Measurements from ENCODE around the gene C1QTNF1. TPM values are rescaled to one million over a fixed set of nuclear protein-coding genes. Genes with fewer than 3 reads are reported as not detected.

C1QTNF1 gene
- total RNA-seq, 2 experiments from 2014 or later: not detected

DNA sequence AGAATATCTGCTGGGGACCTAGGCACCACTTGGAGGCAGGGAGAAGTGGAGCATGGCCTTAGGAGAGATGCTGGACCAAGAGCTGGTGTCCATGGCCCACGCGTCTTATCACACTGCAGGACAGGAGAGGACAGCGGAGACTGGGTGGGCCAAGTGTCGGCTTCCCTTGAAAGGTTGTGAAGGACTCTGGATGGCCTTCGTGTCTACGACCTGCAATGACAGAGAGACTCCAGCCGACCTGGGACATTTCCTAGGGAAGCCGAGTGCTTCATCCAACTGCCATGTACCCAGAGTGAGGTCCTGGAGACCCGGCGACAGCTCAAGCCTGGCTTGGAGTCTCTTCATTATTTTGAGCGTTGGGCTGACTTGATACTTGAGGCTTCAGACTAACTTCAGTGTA lies 20.5 kb downstream of the C1QTNF1 start:
- Mint-ChIP-seq H3K27me3 (peaks cover 14% of the 10 kb centered on the region), H3K9me3 (no peaks in the 10 kb centered on the region), H3K4me1 (ENCODE audit: low read depth) (no peaks in the 10 kb centered on the region), H3K27ac (no peak overlapping the region), H3K36me3 (ENCODE audit: low read depth) (no peaks in the 10 kb centered on the region), H3K4me3 (no peak overlapping the region)
- DNase-seq (no peak), ATAC-seq (ENCODE audit: poor library complexity) (no peak)
- H3K4me1 ChIP-seq (ENCODE audit: insufficient read depth, low read length): peaks cover 8% of the 10 kb centered on the region
- H3K27ac ChIP-seq (ENCODE audit: low read depth in 1 of 2, low read length in 2 of 2): no peak overlapping the region
- intact Hi-C loops (cut with DNase I, micrococcal nuclease): loop anchor here in 1 of 2 experiments (5.0 kb wide), 1 partner anchor 57 kb away; no protein-coding TSS in a partner anchor
- no peak overlapping the region for H3K4me3 ChIP-seq (ENCODE audit: low read length)
- H3K27me3 ChIP-seq (ENCODE audit: control insufficient read depth in 1 of 2, insufficient read depth in 2 of 2, low read length in 2 of 2): peaks cover 0 to 6% of the 10 kb centered on the region in 2 experiments
- TF ChIP-seq, protein P1, sequence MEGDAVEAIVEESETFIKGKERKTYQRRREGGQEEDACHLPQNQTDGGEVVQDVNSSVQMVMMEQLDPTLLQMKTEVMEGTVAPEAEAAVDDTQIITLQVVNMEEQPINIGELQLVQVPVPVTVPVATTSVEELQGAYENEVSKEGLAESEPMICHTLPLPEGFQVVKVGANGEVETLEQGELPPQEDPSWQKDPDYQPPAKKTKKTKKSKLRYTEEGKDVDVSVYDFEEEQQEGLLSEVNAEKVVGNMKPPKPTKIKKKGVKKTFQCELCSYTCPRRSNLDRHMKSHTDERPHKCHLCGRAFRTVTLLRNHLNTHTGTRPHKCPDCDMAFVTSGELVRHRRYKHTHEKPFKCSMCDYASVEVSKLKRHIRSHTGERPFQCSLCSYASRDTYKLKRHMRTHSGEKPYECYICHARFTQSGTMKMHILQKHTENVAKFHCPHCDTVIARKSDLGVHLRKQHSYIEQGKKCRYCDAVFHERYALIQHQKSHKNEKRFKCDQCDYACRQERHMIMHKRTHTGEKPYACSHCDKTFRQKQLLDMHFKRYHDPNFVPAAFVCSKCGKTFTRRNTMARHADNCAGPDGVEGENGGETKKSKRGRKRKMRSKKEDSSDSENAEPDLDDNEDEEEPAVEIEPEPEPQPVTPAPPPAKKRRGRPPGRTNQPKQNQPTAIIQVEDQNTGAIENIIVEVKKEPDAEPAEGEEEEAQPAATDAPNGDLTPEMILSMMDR (IDR thresholded peaks at IDR 0.05): no peak
- H3K9me3 ChIP-seq (ENCODE audit: control insufficient read depth in 1 of 2, insufficient read depth in 1 of 2, low read length in 2 of 2): no peaks in the 10 kb centered on the region
- CTCF ChIA-PET: interaction anchor here (1.0 kb wide), 1 partner anchor 8 kb away, joined by 3 read pairs; no protein-coding TSS in a partner anchor
- POLR2A ChIA-PET: no interaction called here
- no peaks in the 10 kb centered on the region for H3K36me3 ChIP-seq (ENCODE audit: insufficient read depth, low read length)

DNA sequence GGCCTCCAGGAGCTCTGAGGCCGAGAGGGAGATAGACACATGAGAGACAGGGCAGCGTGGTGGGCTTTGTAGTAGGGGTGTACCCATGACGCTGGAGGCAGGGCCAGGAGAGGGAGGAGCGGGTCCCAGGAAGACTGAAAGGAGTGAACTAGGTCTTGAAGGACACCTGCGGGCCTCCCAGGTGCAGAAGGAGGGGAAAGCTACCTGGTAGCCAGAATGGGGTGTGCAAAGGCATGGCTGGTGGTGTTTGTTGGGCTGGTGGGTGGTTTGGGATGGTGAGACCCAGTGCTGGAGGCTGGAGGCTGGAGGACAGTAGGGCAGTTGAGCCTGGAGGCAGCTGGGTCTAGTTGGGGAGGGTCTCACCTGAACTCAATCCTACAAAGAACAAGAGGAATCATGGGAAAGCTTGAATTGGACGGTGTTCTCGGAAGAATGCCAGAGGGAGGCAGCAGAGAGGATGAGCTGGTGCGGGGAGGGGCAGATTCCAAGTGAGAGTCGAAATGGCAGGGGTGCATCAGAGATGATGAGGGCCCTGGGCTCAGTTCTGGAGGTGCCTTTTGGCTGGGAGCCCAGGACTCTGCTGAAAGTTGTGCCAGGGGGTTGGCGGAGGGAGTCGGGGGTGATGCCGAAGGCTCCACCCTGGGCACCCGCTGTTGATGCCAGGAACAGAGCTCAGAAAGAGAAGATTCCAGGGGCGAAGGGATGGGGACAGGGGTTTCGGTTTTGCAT lies 21.2 kb downstream of the C1QTNF1 start:
- POLR2A ChIA-PET: no interaction called here
- CTCF ChIA-PET: interaction anchor here (0.9 to 1.0 kb wide), 2 partner anchors 9 to 20 kb away, joined by 3 read pairs; no protein-coding TSS in a partner anchor
- intact Hi-C loops (cut with DNase I, micrococcal nuclease): no loop called here

DNA sequence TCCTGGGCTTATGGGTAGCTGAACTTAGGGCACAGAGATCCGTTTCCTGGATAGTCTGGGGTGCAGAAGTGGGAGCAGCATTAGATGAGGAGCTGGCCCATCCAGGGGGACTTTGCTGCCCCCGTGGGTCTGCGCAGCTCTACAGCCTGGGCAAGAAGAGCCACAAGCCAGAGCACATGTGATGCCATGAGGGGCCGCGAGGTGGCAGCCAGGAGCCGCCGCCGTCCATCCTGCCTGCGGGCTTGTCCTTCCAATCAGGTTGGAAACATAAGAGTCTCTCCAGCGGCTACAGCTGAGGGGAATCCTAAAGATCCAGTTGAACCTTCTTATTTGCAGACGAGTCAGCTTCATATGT lies 21.9 kb downstream of the C1QTNF1 start:
- H3K27me3 ChIP-seq (ENCODE audit: control insufficient read depth in 1 of 2, insufficient read depth in 2 of 2, low read length in 2 of 2): peaks cover 0 to 6% of the 10 kb centered on the region in 2 experiments
- Mint-ChIP-seq H3K27ac (no peak overlapping the region), H3K4me1 (ENCODE audit: low read depth) (no peaks in the 10 kb centered on the region), H3K27me3 (peaks cover 14% of the 10 kb centered on the region), H3K9me3 (no peaks in the 10 kb centered on the region), H3K4me3 (no peak overlapping the region), H3K36me3 (ENCODE audit: low read depth) (no peaks in the 10 kb centered on the region)
- no peaks in the 10 kb centered on the region for H3K9me3 ChIP-seq (ENCODE audit: control insufficient read depth in 1 of 2, insufficient read depth in 1 of 2, low read length in 2 of 2)
- ATAC-seq (ENCODE audit: poor library complexity): peak; percentile 90
- DNase-seq: peak; percentile 31 to 80 (median 55)
- H3K4me3 ChIP-seq (ENCODE audit: low read length): no peak overlapping the region
- intact Hi-C loops (cut with DNase I, micrococcal nuclease): loop anchor here (1.0 to 2.0 kb wide), 3 partner anchors 37 to 347 kb away; no protein-coding TSS in a partner anchor
- TF ChIP-seq, protein P1 (IDR thresholded peaks at IDR 0.05): peak; percentile 80
- ChIA-PET CTCF (interaction anchor here (0.9 kb wide), 1 partner anchor 19 kb away, joined by 3 read pairs; no protein-coding TSS in a partner anchor), POLR2A (no interaction called here)
- no peaks in the 10 kb centered on the region for H3K36me3 ChIP-seq (ENCODE audit: insufficient read depth, low read length)
- H3K27ac ChIP-seq (ENCODE audit: low read depth in 1 of 2, low read length in 2 of 2): no peak overlapping the region
- peaks cover 8% of the 10 kb centered on the region for H3K4me1 ChIP-seq (ENCODE audit: insufficient read depth, low read length)

More for the DNA sequence above, 21.2 kb downstream of the C1QTNF1 start:
- DNase-seq (no peak), ATAC-seq (ENCODE audit: poor library complexity) (no peak)
- no peak overlapping the region for H3K4me3 Mint-ChIP-seq
- H3K9me3 ChIP-seq (ENCODE audit: control insufficient read depth in 1 of 2, insufficient read depth in 1 of 2, low read length in 2 of 2): no peaks in the 10 kb centered on the region
- H3K4me1 ChIP-seq (ENCODE audit: insufficient read depth, low read length): peaks cover 8% of the 10 kb centered on the region
- H3K27me3 Mint-ChIP-seq: peaks cover 14% of the 10 kb centered on the region
- H3K4me3 ChIP-seq (ENCODE audit: low read length): no peak overlapping the region
- no peaks in the 10 kb centered on the region for H3K36me3 ChIP-seq (ENCODE audit: insufficient read depth, low read length)
- no peaks in the 10 kb centered on the region for H3K9me3 Mint-ChIP-seq
- TF ChIP-seq, protein P1 (IDR thresholded peaks at IDR 0.05): no peak
- no peaks in the 10 kb centered on the region for H3K4me1 Mint-ChIP-seq (ENCODE audit: low read depth)
- H3K27ac Mint-ChIP-seq: no peak overlapping the region
- peaks cover 0 to 6% of the 10 kb centered on the region in 2 experiments for H3K27me3 ChIP-seq (ENCODE audit: control insufficient read depth in 1 of 2, insufficient read depth in 2 of 2, low read length in 2 of 2)
- H3K36me3 Mint-ChIP-seq (ENCODE audit: low read depth): no peaks in the 10 kb centered on the region
- H3K27ac ChIP-seq (ENCODE audit: low read depth in 1 of 2, low read length in 2 of 2): no peak overlapping the region

All from CD4-positive, alpha-beta T cell (primary cell).